Activated naive CD8-positive, alpha-beta T cell treated with anti-CD3 and anti-CD28 coated beads, Interleukin-2, amount 10 ng/mL, durations not matched to agents 7 days and 5 days (primary cell): Measurements from ENCODE around the gene ZNF304. TPM values are rescaled to one million over a fixed set of nuclear protein-coding genes. Genes with fewer than 3 reads are reported as not detected.
A peak's percentile ranks its signal among the peaks of the same experiment; 100 is the strongest.
"Not testable (repeated sequence)": the region's sequence is repeated elsewhere in the genome, so short reads cannot be mapped to it uniquely, and the experiment has no call there.

Experiments used
- ATAC-seq: fragments of 150-1000 bp; cut with Tn5 transposase; one replicate; pipeline ENCODE4 v1.10.0; 2021; ENCODE audit warnings: low read depth, moderate library complexity
- POLR2A ChIA-PET: fragments of 350-600 bp; sonication (Branson Sonifier 250); formaldehyde crosslinking; loops from one replicate; lab custom pipeline; 2021; ENCODE audit warnings: antibody characterized with exemption; lab: Charles Lee
- DNase-seq: peaks from one replicate; pipeline ENCODE4 v3.0.0; 2021
- H3K27ac Mint-ChIP-seq: one replicate; pipeline ENCODE4 v1.8.0; 2022; ENCODE audit warnings: mild to moderate bottlenecking, mixed read lengths
- H3K27me3 Mint-ChIP-seq: one replicate; pipeline ENCODE4 v1.8.0; 2022; ENCODE audit warnings: mild to moderate bottlenecking, moderate library complexity, mixed read lengths
- H3K36me3 Mint-ChIP-seq: one replicate; pipeline ENCODE4 v1.8.0; 2021; ENCODE audit warnings: mild to moderate bottlenecking, mixed read lengths
- H3K4me1 Mint-ChIP-seq: one replicate; pipeline ENCODE4 v1.8.0; 2021; ENCODE audit warnings: mixed read lengths
- H3K4me3 Mint-ChIP-seq: one replicate; pipeline ENCODE4 v1.8.0; 2022; ENCODE audit warnings: mild to moderate bottlenecking, moderate library complexity, mixed read lengths
- H3K9me3 Mint-ChIP-seq: one replicate; pipeline ENCODE4 v1.8.0; 2021; ENCODE audit warnings: mixed read lengths
- total RNA-seq, 2 experiments: library from RNA; stranded (reverse); gene quantifications; one replicate each; pipeline ENCODE4 v1.2.3, GENCODE V29; 2021

The ZNF304 gene
- total RNA-seq, 2 experiments from 2014 or later: 15.3 to 15.4 TPM

GRCh38 chr19:57366776-57367175 lies 15.7 kb downstream of the ZNF304 start:
- peaks cover 49% of the 10 kb centered on the region for H3K36me3 Mint-ChIP-seq
- no peaks in the 10 kb centered on the region for H3K27me3 Mint-ChIP-seq
- no peak for DNase-seq
- POLR2A ChIA-PET: interaction anchor here (0.7 to 1.0 kb wide), 2 partner anchors 23 to 49 kb away, joined by 4 to 6 read pairs; partner anchors contain the start of gene ZNF548
- H3K4me3 Mint-ChIP-seq: no peak overlapping the region
- peaks cover 11% of the 10 kb centered on the region for H3K4me1 Mint-ChIP-seq
- no peak overlapping the region for H3K27ac Mint-ChIP-seq
- no peak for ATAC-seq
- peaks cover 14% of the 10 kb centered on the region for H3K9me3 Mint-ChIP-seq

GRCh38 chr19:57374179-57374578 lies 23.1 kb downstream of the ZNF304 start:
- no peaks in the 10 kb centered on the region for H3K4me1 Mint-ChIP-seq
- no peak overlapping the region for H3K27ac Mint-ChIP-seq
- peaks cover 84% of the 10 kb centered on the region for H3K36me3 Mint-ChIP-seq
- peaks cover 41% of the 10 kb centered on the region for H3K9me3 Mint-ChIP-seq
- POLR2A ChIA-PET: no interaction called here
- H3K27me3 Mint-ChIP-seq: no peaks in the 10 kb centered on the region
- no peak overlapping the region for H3K4me3 Mint-ChIP-seq
- ATAC-seq (no peak), DNase-seq (no peak)

DNA sequence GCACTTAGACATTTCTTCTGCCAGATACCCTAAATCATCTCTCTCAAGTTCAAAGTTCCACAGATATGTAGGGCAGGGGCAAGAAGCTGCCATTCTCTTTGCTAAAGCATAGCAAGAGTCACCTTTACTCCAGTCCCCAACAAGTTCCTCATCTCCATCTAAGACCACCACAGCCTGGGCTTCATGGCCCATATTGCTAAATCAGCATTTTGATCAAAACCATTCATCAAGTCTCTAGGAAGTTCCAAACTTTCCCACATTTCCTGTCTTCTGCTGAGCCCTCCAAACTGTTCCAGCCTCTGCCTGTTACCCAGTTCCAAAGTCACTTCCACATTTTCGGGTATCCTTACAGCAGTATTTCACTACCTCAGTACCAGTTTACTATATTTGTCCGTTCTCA lies 23.6 kb downstream of the ZNF304 start:
- H3K4me1 Mint-ChIP-seq, H3K4me3 Mint-ChIP-seq, H3K27ac Mint-ChIP-seq, ATAC-seq, POLR2A ChIA-PET, DNase-seq, H3K27me3 Mint-ChIP-seq: not testable (repeated sequence)
- Mint-ChIP-seq H3K9me3 (peaks cover 44% of the 10 kb centered on the region), H3K36me3 (peaks cover 87% of the 10 kb centered on the region)

DNA sequence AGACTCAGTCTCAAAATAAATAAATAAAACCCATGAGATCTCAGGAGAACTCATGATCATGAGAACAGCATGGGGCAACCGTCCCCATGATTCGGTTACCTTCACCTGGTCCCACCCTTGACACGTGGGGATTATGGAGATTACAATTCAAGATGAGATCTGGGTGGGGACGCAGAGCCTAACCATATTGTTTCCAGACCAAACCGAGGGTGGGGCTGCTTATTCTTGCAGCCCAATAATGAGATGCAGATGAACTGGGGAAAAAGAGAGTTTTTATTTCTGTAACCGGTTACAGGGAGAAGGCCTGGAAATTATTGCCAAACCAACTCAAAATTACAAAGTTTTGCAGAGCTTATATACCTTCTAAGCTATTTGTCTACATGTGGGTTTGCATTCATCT lies 25.1 kb downstream of the ZNF304 start:
- DNase-seq: no peak
- POLR2A ChIA-PET: no interaction called here
- Mint-ChIP-seq H3K27me3 (no peaks in the 10 kb centered on the region), H3K36me3 (peaks cover 77% of the 10 kb centered on the region), H3K4me3 (no peak overlapping the region), H3K9me3 (peaks cover 46% of the 10 kb centered on the region), H3K4me1 (no peaks in the 10 kb centered on the region), H3K27ac (no peak overlapping the region)
- ATAC-seq: no peak

- Mint-ChIP-seq H3K4me1 (no peaks in the 10 kb centered on the region), H3K9me3 (peaks cover 42% of the 10 kb centered on the region), H3K27me3 (no peaks in the 10 kb centered on the region), H3K27ac (no peak overlapping the region), H3K36me3 (peaks cover 64% of the 10 kb centered on the region), H3K4me3 (no peak overlapping the region)
- DNase-seq: no peak
- POLR2A ChIA-PET: interaction anchor here (0.5 kb wide), 1 partner anchor 14 kb away, joined by 3 read pairs; no protein-coding TSS in a partner anchor
- no peak for ATAC-seq
Measured at GRCh38 chr19:57377498-57378146, 26.6 kb downstream of the ZNF304 start.

DNA sequence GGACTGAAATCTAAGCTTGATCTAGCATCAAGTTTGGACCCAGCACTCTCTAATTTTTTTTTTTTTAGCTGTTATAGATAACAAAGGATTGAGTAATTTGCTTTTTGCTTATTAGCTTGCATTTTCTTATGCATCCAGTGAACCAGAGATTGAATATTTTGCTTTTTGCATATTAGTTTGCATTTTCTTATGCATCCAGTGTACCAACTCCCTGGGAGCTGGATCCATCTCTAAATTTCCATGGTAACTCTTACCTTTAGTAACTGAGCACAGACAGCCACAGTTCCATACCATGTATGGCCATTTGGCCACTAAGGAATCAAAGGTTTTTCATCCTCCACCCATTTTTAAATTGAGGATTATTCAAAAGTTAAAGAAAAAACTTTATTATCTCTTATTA lies 29.9 kb downstream of the ZNF304 start:
- Mint-ChIP-seq H3K4me3 (no peak overlapping the region), H3K4me1 (no peaks in the 10 kb centered on the region), H3K27me3 (no peaks in the 10 kb centered on the region), H3K27ac (no peak overlapping the region), H3K9me3 (peaks cover 32% of the 10 kb centered on the region), H3K36me3 (peaks cover 33% of the 10 kb centered on the region)
- no peak for ATAC-seq
- POLR2A ChIA-PET: no interaction called here
- no peak for DNase-seq

GRCh38 chr19:57382806-57383488 lies 31.9 kb downstream of the ZNF304 start:
- H3K36me3 Mint-ChIP-seq: peaks cover 14% of the 10 kb centered on the region
- H3K27me3 Mint-ChIP-seq: no peaks in the 10 kb centered on the region
- H3K27ac Mint-ChIP-seq: no peak overlapping the region
- no peaks in the 10 kb centered on the region for H3K4me1 Mint-ChIP-seq
- H3K9me3 Mint-ChIP-seq: peaks cover 28% of the 10 kb centered on the region
- DNase-seq (no peak), ATAC-seq (no peak)
- H3K4me3 Mint-ChIP-seq: no peak overlapping the region
- POLR2A ChIA-PET: no interaction called here

- POLR2A ChIA-PET: interaction anchor here (0.6 to 2.0 kb wide), 10 partner anchors 9 to 433 kb away, joined by 3 to 9 read pairs (median 4); partner anchors contain the start of genes TRAPPC2B, ZNF17, ZNF304 and ZNF547
- peaks cover 29% of the 10 kb centered on the region for H3K4me1 Mint-ChIP-seq
- peaks cover 36% of the 10 kb centered on the region for H3K36me3 Mint-ChIP-seq
- ATAC-seq (no peak), DNase-seq (no peak)
- no peaks in the 10 kb centered on the region for H3K27me3 Mint-ChIP-seq
- peaks cover 18% of the 10 kb centered on the region for H3K9me3 Mint-ChIP-seq
- H3K4me3 Mint-ChIP-seq: peak overlapping the region; percentile 94
- H3K27ac Mint-ChIP-seq: peak overlapping the region; percentile 92
Measured at GRCh38 chr19:57389194-57389729, 38.2 kb downstream of the ZNF304 start.

DNA sequence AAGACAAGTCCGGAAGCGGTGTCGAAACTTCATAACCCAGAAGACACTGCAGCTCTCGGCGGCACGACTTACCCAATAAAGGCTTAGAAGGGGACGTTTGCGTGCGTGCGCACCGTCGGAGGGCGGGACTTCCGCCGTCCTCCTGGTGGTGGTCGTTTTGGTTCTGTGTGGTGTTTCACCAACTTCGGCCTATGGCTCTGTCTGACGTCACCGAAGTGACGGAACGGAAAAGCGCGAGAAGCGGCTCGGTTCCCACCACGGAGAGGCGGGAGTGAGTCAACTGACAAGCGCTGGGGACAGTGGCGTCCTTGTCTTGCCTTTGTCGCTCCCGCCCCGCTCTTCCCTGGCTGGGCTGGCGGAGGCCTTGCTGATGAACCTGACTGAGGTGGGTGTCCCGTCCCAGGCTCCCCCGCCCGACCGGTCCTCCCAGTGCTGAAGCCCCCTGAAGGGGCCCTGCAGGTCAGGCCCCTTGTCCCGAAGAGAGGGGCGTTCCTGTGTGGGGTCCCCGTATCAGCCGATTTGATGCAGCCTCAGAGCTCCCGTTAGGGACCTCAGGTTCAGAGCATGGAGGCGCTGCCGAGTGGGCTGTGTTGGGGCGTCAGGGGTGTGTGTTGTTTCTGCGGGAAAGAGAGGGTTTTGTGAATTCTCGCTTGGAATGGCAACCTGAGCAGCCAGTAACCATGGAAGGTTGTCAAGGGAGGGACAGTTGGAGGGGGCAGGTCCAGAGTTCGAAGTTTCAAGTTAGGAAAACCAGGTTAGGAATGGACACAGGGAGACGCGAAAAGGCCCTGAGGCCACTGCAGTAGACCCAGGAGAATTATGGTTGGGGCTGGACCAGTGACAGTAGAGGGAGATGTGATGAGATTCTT lies 38.9 kb downstream of the ZNF304 start, which contains the start of gene ZNF548:
Gene ZNF548 (plus strand): TSS at position 125 of the 869 bp plus-strand sequence. CDS start 246 bp downstream, at position 371.
- Mint-ChIP-seq H3K9me3 (peaks cover 24% of the 10 kb centered on the region), H3K36me3 (peaks cover 44% of the 10 kb centered on the region), H3K4me1 (peaks cover 32% of the 10 kb centered on the region), H3K27ac (peak within 1 kb of the TSS; percentile 92), H3K27me3 (no peaks in the 10 kb centered on the region), H3K4me3 (peak within 1 kb of the TSS; percentile 94)
- POLR2A ChIA-PET: interaction anchor here (0.6 to 2.0 kb wide), 11 partner anchors 8 to 432 kb away, joined by 3 to 9 read pairs (median 4); partner anchors contain the start of genes TRAPPC2B, ZNF17, ZNF304 and ZNF547
- ATAC-seq (peak; percentile 99), DNase-seq (peak; percentile 93)

GRCh38 chr19:57395710-57396109 lies 44.6 kb downstream of the ZNF304 start:
- peaks cover 94% of the 10 kb centered on the region for H3K36me3 Mint-ChIP-seq
- H3K27ac Mint-ChIP-seq: no peak overlapping the region
- no peaks in the 10 kb centered on the region for H3K27me3 Mint-ChIP-seq
- peaks cover 21% of the 10 kb centered on the region for H3K4me1 Mint-ChIP-seq
- POLR2A ChIA-PET: no interaction called here
- peaks cover 55% of the 10 kb centered on the region for H3K9me3 Mint-ChIP-seq
- ATAC-seq (no peak), DNase-seq (no peak)
- H3K4me3 Mint-ChIP-seq: no peak overlapping the region

DNA sequence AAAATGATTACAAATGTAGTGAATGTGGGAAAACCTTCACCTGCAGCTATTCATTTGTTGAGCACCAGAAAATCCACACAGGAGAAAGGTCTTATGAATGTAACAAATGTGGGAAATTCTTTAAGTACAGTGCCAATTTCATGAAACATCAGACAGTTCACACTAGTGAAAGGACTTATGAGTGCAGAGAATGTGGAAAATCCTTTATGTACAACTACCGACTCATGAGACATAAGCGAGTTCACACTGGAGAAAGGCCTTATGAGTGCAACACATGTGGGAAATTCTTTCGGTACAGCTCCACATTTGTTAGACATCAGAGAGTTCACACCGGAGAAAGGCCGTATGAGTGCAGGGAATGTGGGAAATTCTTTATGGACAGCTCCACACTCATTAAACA lies 47.8 kb downstream of the ZNF304 start:
- no peak overlapping the region for H3K4me3 Mint-ChIP-seq
- no peak for ATAC-seq
- DNase-seq: no peak
- H3K36me3 Mint-ChIP-seq: peaks cover 83% of the 10 kb centered on the region
- no peaks in the 10 kb centered on the region for H3K27me3 Mint-ChIP-seq
- H3K4me1 Mint-ChIP-seq: peaks cover 7% of the 10 kb centered on the region
- POLR2A ChIA-PET: interaction anchor here (1.4 kb wide), 1 partner anchor 9 kb away, joined by 3 read pairs; the partner anchor contains the start of gene ZNF548
- H3K27ac Mint-ChIP-seq: no peak overlapping the region
- peaks cover 59% of the 10 kb centered on the region for H3K9me3 Mint-ChIP-seq

DNA sequence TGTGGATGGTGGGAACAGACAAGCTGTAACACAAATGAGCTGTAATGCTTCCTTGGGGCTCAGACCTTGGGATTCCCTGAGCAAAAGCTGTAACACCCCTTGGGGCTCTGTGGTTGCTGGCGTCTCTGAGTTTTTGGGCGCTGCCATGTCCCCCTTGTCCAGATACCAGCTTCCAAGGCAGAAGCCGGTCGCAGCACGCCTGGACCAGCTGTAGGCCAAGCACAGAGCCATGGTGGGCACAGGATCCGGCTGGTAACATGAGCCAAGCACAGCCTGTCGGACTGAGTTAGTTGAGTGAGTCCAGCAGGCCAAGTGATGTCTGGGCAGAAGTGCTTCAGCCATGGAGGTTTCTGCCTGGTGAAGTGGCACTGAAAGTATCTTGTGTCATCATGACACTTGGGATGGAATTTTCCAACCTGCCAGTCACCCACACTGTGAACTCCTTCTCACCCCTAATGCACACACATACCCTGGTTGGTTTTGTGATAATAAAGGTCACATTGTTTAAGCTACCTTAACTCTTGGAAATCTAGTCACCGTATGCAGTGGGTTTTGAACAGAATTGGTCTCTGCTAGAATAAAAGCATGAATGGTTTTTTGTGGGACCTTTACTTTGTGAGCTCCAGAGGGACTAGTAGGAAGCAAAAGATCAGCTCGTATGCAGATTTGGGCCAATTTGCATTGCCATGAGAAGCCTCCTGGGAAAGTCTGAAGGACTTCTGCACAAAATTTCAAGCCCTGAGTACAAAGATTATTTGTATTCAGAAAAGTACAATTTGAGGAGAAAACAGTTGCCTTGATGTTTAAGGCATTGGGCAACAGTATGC lies 52.9 kb downstream of the ZNF304 start:
- Mint-ChIP-seq H3K27ac (no peak overlapping the region), H3K27me3 (no peaks in the 10 kb centered on the region), H3K9me3 (peaks cover 24% of the 10 kb centered on the region), H3K36me3 (peaks cover 33% of the 10 kb centered on the region), H3K4me3 (no peak overlapping the region), H3K4me1 (peaks cover 4% of the 10 kb centered on the region)
- ATAC-seq (no peak), DNase-seq (no peak)
- POLR2A ChIA-PET: interaction anchor here (0.6 kb wide), 1 partner anchor 125 kb away, joined by 3 read pairs; no protein-coding TSS in a partner anchor
